GM18517 (cell line): ENCODE results near the gene FARP2.

Experiments
- ATAC-seq: cut with Tn5 transposase; IDR thresholded peaks from one replicate; pipeline ENCODE4 v1.9.1; 2021; ENCODE audit warnings: mild to moderate bottlenecking, moderate library complexity; ENCODE audit not compliant: unreplicated experiment

FARP2 gene

DNA sequence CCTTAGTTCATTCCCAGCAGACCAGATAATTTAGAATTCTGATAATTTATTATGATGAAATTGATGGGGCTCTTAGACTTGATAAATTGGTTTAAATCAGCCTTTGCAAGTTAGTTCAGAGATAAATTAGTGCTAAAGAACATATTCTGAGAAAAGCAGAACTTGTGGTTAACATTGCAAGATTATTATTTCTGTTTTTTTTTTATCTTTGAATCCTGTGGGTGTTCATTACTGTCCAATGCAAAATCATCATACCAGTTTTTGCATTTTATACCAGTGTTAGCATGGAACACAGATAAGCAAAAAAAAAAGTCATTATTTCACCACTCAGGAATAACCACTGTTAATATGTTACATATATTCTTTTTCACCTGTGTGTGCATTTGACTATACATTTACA is 31.3 kb upstream of the FARP2 start:
- no peak for ATAC-seq

DNA sequence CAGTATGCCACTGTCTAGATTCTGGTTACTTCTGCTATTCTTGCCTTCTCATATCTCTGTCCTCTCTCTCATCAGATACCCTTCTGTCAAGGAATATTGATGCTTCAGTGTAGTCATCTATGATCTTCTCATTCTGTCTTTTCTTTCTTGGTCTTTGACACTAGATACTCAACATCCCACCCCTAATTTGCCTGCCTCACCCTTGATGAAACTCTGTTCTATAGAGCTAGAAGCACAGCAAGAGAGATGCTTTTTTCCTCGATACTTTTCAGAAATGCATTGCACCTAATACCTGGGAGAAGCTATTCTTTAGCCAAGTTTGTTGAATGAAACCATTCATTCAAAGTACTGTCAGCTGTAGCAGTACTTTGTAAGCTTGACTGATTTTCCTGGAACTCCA is 30.8 kb upstream of the FARP2 start:
- no peak for ATAC-seq

- ATAC-seq, result no peak
These were observed 26.1 kb upstream of the FARP2 start for GRCh38 chr2:241329669-241330615.

- no peak for ATAC-seq
These were observed 25.5 kb upstream of the FARP2 start for GRCh38 chr2:241330616-241330981.

- ATAC-seq, result no peak
These were observed 21.3 kb upstream of the FARP2 start for GRCh38 chr2:241334813-241335212.

DNA sequence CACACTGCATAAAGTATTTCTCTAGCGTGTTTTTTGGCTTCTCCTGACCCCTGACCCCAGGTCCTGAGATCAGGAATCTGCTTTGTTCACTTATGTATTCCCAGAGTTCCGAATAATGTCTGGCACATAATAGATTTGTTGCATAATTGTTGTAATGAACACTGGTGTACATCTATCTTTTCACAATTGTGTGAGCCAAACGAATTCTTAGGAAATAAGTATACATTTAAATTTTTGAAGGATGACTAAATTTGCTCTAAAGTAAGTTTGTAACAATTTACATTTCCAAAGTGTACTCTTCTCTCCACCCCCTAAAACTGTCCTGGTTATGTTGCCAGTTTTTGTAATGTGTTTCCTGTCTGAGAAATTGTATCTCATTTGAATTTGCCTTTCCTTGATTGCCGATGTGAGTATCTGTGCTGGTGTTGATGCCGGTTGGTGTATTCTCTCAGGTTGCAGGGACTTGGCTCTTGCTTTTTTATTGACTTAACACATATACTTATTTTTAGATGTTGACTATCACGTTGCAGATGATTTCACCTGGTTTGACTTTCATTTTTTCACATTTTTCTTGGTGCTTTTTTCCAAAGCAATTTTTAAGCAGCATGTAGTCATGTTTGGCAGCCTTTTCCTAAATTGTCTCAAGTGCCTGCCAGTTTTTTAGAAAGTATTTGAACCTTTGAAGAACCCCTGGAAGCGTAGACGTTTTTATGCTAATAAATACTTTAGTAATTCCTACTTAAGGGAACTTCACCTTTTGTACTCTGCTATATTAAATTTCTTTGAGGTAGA is 16.1 kb upstream of the FARP2 start:
- ATAC-seq, result no peak

- no peak for ATAC-seq
These were observed 15.4 kb upstream of the FARP2 start for GRCh38 chr2:241340631-241341163.

GRCh38 chr2:241344925-241345651 is 11.0 kb upstream of the FARP2 start:
- no peak for ATAC-seq

- no peak for ATAC-seq
These were observed 6.1 kb upstream of the FARP2 start for GRCh38 chr2:241349941-241350340.

DNA sequence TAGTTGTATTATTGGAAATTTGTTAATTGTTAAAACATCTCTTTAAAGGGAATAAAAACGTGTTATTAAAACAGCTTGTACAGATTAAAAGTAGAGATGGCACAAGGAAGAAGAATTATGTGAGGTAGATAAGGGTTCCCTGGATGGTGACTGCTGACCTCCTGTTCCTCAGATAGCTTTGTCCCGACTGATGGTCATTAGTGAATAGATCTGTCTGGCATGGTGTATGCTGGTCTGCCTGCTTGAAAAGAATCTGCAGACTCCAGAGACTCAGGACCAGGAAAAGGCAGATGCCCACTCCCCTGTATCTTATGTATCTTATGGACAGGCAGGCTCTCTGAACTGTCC is 5.6 kb upstream of the FARP2 start:
- no peak for ATAC-seq

- no peak for ATAC-seq
These were observed 5.0 kb upstream of the FARP2 start for GRCh38 chr2:241350878-241351639.

DNA sequence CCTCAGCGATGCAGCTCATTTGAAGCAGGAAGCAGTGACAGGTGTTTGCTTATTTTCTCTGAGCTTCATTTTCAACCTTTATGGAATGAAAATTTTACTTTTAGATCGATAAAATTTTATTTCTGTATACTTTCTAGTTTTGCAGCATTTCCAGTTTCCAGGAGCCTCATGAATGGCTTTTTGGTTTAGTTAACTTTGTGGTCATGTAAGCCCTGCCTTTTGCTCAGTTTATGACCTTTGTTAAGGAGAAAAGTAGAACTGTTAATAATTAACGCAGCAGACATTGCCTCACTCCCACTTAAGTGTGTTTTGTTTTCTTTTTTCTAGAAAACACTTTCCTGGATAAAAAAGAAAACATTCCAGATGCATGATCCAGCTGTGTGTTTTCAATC is 4.4 kb upstream of the FARP2 start:
- no peak for ATAC-seq

DNA sequence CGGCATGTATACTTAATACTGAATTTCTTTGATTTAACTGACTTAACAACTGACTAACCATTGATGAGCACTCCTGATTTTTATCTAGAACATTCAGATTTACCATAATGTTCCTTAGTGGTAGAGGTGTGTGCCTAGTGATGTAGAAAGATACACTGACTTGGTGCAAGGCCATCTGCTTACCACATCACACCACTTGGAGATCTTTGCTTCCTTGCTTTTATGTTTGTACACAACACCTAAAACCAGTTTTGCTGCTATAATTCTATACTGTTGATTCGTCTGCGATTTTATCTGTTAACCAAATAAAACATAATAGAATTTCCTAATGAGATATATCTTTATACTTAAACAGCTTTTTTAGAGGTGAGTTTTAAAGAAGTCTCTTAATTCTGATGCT is 3.9 kb upstream of the FARP2 start:
- no peak for ATAC-seq

- no peak for ATAC-seq
These were observed 1.1 kb upstream of the FARP2 start for GRCh38 chr2:241354668-241355658.

- ATAC-seq, result no peak
These were observed 781 bp downstream of the FARP2 start for GRCh38 chr2:241356871-241357260.

- no peak for ATAC-seq
These were observed 1.4 kb downstream of the FARP2 start for GRCh38 chr2:241357531-241357930.

DNA sequence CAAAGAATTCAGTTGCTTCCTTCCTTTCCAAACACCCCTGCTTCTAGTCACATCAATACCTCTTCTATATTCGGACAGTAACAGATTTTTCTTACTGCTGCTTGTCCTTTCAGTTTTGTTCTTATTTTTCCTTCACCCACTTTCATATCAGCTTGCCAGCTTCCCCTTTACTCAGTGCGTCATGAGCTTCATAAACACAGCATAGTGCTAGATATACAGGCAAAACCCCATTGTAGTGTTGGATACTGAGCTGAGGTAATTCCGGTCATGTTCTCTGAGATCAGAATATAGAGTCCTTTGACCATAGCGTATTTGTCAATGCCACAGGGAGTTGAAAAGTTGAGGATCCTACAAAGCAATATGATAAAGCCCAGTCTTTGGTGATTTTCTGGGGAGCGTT is 2.4 kb downstream of the FARP2 start:
- ATAC-seq, result peak; percentile 52

GRCh38 chr2:241359481-241360045 is 3.5 kb downstream of the FARP2 start:
- no peak for ATAC-seq

- ATAC-seq, result no peak
These were observed 7.3 kb downstream of the FARP2 start for GRCh38 chr2:241363426-241363825.
